CD4-positive, alpha-beta T cell treated with Interleukin-15 for 4 hours (primary cell): ENCODE measurements around the gene FAM118B.
"Not testable (repeated sequence)": the region's sequence is repeated elsewhere in the genome, so short reads cannot be mapped to it uniquely, and the experiment has no call there.

Experiments used
- DNase-seq: peaks from one replicate; pipeline ENCODE4 v3.0.0-alpha.2; 2020; ENCODE audit warnings: low spot score

Gene FAM118B

GRCh38 chr11:126277322-126277721, 65.7 kb downstream of the FAM118B start:
- no peak for DNase-seq

GRCh38 chr11:126277780-126278179, 66.2 kb downstream of the FAM118B start:
- no peak for DNase-seq

GRCh38 chr11:126279191-126279590, 67.6 kb downstream of the FAM118B start:
- no peak for DNase-seq

GRCh38 chr11:126280595-126280994, 69.0 kb downstream of the FAM118B start:
- DNase-seq, result no peak

- DNase-seq, result no peak
Measured at GRCh38 chr11:126281245-126281644, 69.7 kb downstream of the FAM118B start.

- DNase-seq, result no peak
Measured at GRCh38 chr11:126281666-126282175, 70.1 kb downstream of the FAM118B start.

- no peak for DNase-seq
Measured at GRCh38 chr11:126282361-126282735, 70.8 kb downstream of the FAM118B start.

- peak; percentile 54 for DNase-seq
Measured at GRCh38 chr11:126282736-126283591, 71.4 kb downstream of the FAM118B start, which contains the start of gene TIRAP. TSS of gene TIRAP (plus strand) at chr11:126283093. CDS start at chr11:126290895, 7,802 bp downstream.

GRCh38 chr11:126284829-126285228, 73.2 kb downstream of the FAM118B start:
- peak; percentile 89 for DNase-seq

- DNase-seq, result no peak
Measured at GRCh38 chr11:126288237-126288636, 76.7 kb downstream of the FAM118B start.

GRCh38 chr11:126290887-126291286, 79.3 kb downstream of the FAM118B start:
- DNase-seq, result no peak

GRCh38 chr11:126293726-126294125, 82.1 kb downstream of the FAM118B start:
- no peak for DNase-seq

- DNase-seq, result no peak
Measured at GRCh38 chr11:126297004-126297403, 85.4 kb downstream of the FAM118B start.

- DNase-seq, result peak; percentile 86
Measured at GRCh38 chr11:126303623-126304456, 92.3 kb downstream of the FAM118B start, which contains the start of gene DCPS. TSS of gene DCPS (plus strand) at chr11:126304060. CDS start at chr11:126304081, 21 bp downstream.

- no peak for DNase-seq
Measured at GRCh38 chr11:126304457-126305075, 93.0 kb downstream of the FAM118B start.

- no peak for DNase-seq
Measured at GRCh38 chr11:126305699-126306098, 94.1 kb downstream of the FAM118B start.

- DNase-seq, result no peak
Measured at GRCh38 chr11:126307706-126308105, 96.1 kb downstream of the FAM118B start.

GRCh38 chr11:126308271-126308671, 96.7 kb downstream of the FAM118B start:
- no peak for DNase-seq

GRCh38 chr11:126308771-126309170, 97.2 kb downstream of the FAM118B start:
- DNase-seq, result not testable (repeated sequence)

GRCh38 chr11:126310200-126310991, 98.8 kb downstream of the FAM118B start:
- peak; percentile 64 for DNase-seq

- DNase-seq, result no peak
Measured at GRCh38 chr11:126310992-126311310, 99.4 kb downstream of the FAM118B start.
